GM19240 (cell line): ENCODE measurements around the gene ORMDL3.
A peak's percentile ranks its signal among the peaks of the same experiment; 100 is the strongest.
"Not testable (repeated sequence)": the region's sequence is repeated elsewhere in the genome, so short reads cannot be mapped to it uniquely, and the experiment has no call there.

Source experiments
- DNase-seq: peaks from one replicate; pipeline ENCODE4 v3.0.0; 2011; ENCODE audit warnings: low spot score; ENCODE audit not compliant: insufficient read length

Gene ORMDL3

GRCh38 chr17:39950871-39951348 is 23.5 kb upstream of the ORMDL3 start:
- no peak for DNase-seq

DNA sequence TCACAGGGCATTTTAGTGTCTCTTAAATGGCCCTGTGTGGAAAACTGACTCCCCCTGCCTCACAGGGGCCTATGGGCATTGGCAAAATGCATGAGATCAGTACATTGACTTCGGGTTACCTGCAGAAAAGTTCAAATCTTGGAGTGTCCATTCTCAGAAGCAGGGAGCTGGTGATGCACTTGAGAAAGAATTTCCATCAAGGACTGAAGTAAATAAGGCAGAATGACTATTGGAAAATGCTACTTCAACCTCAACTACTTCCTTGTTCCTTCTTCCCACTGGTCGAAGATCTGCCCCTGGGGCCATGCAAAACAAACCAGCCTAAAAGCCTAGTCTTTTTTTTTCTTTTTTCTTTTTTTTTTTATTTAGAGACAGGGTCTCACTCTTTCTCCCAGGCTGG is 21.6 kb upstream of the ORMDL3 start:
- no peak for DNase-seq

DNA sequence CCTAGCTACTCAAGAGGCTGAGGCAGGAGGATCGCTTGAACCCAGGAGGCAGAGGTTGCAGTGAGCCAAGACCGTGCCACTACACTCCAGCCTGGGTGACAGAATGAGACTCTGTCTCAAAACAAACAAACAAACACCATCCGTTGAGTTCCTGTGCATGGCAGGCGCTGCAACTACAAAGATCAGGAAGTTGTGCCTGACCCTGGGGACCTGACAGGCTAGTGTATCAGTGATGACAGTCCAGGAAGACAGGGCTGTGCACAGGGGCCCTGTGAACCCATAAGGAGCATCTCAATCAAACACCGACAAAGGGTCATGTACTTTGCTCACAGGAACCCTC is 21.1 kb upstream of the ORMDL3 start:
- DNase-seq, result not testable (repeated sequence)

DNA sequence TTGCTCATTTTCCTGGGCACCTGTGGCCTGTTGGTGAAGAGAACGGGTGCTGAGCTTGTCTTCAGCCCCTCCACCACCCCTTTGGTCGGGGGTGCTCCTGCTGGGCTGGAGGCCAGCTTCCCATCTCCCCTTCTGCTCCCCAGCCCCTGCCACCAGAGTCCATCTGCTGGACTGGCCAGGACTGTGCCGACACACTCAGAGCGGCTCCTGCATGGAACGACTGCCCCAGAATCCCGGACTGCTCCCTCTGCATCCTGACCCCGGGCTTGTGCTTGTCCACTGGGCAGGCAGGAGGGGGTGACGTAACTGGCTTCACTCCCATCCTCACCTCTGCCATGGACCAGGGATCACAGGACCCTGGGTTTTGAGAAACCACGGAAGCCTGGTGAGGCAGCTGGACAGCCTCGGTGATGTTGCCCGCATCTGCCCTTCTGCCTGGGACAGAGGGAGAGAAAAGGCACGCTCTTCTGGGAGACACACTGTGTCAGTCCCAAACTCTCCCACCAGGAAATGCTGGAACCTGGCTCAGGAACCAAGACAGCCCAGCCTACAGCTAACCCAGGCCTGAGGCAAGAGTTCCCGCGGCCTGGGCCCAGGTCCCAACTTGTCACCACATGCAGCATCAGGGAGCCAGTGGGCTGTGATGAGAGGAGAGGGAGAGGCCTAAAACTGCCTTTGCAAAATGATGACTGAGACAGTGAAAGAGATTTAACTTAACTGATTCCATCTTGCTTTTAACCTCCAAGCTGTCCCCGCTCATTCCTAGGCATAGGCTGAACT is 19.3 kb upstream of the ORMDL3 start:
- no peak for DNase-seq

DNA sequence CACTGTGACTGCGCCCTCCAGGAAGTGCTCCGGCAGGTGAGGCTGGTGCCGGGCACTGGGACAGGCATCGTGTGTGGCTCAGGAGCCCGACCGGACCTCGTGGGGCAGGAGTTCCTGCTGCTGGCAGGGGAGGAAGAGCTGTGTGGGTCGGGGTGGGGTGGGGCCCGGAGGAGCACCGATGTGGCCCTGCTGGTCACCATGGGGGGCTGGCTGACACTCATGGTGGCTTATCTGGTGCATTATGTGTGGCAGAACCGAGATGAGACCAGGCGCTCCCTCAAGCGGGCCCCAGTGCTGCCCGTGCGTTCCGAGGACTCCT is 17.0 kb upstream of the ORMDL3 start:
- no peak for DNase-seq

DNA sequence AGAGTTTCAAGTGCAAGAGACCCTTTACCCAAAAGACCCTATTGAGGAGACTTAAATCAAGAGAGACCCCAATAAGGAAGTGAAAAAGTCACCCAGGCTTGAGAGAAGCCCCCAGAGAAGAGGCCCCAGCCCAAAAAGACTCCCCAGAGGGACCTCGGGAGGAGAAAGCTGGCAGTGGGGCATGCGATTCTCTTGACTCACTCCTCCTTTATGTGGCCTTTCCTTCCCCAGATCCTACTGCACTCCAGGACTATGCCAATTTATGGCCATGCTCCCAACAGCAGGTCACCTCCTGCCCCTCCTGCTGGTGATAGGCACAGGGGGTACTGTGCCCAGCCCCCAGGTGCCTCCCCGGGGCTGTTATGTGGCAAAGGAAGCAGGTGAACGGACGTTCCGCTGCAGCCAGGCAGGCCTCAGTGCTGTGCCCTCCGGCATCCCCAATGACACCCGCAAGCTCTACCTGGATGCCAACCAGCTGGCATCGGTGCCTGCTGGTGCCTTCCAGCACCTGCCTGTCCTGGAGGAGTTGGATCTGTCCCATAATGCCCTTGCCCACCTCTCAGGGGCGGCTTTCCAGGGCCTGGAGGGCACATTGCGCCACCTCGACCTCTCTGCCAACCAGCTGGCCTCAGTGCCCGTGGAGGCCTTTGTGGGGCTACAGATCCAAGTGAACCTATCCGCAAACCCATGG is 16.4 kb upstream of the ORMDL3 start:
- DNase-seq, result no peak

DNA sequence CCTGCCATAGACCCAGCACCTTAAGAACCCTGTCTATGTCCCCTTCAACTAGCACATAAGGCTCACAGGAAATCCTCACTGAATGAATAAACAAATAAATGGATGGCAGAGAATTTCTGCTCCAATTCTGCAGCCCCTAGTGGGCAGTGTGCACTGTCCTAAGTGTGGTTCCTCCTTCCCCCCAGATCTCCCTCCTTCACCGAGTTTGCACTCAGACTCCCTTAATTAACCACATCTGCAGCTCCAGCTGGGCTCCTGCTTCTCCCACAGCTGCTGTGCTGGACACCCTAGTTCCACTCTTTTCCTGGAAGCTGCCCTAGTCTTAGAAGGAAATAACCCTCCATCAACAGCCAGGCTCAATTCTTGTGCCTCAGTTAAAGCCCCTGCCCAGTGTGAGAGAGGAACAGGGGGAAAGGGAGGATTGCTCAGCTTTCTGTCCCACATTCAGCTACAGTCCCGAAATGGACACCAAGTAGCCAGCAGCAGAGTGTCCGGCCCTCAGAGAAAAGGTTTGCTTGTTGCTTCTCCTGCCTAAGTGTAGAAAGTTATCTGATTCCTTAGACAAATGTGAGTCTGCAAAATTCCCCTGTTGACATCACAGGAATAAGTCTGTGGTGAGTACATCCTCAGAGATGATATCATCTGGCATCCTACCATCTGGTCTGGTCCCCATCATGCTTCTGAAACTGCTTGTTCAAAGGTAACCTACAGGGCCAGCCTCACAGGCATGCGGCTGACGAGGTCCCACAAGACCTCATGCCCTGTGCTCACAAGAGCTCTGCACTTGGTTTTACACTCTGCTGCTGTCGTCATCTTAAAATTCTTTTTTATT is 12.4 kb upstream of the ORMDL3 start:
- peak; percentile 53 for DNase-seq

DNA sequence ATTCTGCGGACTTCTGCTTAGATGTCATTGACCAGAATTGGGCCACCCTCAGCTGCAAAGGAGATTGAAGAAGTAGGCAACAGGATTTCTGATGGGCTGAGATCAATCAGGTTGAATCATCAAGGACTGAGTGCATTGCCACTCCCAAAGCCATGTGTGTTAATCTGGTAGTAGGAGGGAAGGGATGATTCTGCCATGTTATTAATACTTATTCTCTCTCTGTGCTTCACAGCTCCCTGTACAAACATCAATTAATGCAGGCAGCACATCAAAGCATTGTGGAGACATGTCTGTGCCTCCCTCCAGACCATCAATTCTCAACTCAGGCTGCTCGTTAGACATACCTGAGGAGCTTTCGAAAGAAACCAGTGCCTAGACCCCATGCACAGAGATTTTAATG is 11.7 kb upstream of the ORMDL3 start:
- no peak for DNase-seq

- DNase-seq, result no peak
Measured at GRCh38 chr17:39938140-39938869, 10.9 kb upstream of the ORMDL3 start.

- DNase-seq, result no peak
Measured at GRCh38 chr17:39937447-39937846, 10.0 kb upstream of the ORMDL3 start.

- no peak for DNase-seq
Measured at GRCh38 chr17:39935909-39936308, 8.5 kb upstream of the ORMDL3 start.

- DNase-seq, result no peak
Measured at GRCh38 chr17:39934324-39934723, 6.9 kb upstream of the ORMDL3 start.

DNA sequence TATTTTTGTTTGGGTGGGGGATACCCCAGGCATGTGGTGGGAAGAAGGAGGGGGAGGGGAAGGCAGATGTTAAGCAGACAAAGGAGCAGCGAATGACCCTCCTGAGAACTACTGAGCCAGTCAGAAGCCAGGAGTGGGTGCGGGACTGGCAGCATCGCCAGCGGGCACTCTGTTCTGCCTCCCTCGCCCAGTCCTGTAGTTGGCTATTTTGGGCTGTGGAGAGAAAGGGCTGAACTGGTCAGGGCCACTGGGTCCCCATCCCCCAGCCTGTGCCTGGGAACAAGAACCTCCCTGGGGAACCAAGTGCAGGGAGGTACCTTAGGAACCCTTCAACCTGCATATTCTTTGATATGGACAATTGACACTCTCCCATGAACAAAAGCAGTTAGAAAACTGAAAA is 6.5 kb upstream of the ORMDL3 start:
- DNase-seq, result no peak

DNA sequence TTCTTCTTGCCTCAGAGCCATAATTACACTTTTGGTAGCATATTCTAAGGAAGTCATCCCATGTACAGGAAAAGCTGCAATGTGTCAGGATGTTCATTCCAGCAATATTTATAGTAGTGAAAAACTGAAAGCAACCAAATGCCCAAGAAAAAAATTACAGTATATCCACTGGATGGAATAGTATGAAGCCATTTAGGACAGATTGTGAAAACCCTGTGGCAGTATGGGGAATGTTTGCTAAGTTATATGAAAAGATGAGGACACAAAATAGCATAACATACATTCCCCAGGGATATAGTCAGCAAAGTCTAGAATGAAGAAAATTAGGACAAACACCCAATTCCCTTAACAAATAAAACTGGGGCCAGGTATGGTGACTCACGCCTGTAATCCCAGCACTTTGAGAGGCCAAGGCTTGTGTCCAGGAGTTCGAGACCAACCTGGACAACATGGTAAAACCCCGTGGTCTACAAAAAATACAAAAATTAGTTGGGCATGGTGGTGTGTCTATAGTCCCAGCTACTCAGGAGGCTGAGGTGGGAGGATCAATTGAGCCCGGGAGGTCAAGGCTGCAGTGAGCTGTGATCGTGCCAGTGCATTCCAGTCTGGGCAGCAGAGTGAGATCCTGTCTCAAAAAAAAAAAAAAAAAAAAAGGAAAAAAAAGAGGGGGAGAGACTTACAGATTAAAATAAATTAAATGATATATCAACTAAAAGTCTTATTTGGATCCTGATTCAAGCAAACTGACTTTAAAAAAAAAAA is 2.4 kb upstream of the ORMDL3 start:
- DNase-seq, result no peak

GRCh38 chr17:39928858-39929645 is 1.7 kb upstream of the ORMDL3 start:
- no peak for DNase-seq

DNA sequence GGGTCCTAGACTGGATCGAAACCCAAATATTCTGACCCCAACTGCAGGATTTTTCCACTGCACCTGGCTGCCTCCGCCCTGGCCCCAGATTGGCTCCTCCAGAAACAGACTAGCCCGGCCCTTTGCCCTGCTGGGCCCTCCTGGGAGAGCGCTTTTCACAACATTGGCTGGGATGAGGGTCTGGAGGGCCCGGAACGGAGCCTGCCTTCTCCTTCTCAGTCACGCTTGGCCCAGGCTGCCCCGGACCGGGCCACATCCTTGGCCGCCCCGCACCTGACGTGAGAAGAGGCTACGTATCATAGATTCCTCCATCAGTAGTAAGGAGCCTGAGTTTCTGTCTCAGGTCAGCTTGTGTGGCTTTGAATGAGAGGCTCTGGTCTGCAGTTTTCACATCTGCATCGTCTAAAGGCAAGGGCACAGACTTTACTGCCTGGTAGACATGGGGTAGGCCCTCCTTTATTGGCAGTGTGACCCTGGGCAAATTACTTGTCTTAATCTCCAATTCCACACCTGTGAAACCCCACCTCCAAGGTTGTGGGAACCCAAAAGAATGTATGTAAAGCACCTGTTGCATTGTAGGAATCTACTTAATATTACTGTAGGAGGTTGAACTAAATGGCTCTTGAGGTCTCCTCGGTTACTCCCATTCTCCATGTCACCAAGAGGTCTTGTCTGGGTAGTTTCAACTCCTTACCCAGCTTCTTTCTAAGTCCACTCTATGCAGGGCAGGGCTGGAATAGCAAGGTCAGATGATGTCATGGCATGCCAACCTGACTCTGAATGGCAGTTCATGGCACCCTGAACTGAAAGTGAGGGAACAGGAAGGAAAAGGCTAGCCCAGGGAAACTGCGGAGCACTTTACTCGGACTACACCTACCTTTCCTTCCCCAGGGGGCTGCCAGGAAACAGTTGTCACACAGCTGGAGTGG is 792 bp upstream of the ORMDL3 start:
- no peak for DNase-seq

DNA sequence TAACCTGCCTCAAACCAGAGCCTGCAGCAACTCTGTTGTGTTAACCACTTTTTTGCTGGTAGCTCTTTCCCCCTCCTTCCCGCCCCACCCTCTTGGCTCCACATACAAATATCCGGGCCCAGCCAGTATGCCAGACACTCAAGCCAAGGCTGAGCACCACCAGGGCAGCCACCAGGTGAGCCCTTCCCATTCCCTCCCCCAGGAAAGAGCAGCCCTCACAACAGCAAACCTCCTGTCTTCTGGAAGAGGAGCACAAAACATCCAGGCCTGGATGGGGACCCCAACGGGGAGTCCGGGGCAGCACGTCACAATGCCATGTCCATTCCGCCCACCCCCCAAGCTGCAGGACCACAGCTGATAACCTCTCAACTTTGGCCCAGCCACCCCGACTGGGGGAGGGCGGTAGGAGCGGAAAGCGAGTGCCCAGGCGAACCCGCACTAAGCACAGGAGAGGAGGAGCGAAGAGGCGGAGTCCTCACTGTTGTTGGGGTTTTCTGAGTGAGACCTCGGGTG is 757 bp downstream of the ORMDL3 start:
- DNase-seq, result no peak

GRCh38 chr17:39926135-39926587 is 1.2 kb downstream of the ORMDL3 start:
- no peak for DNase-seq
